ENCODE measurements around the gene HAUS6.
"Not testable (repeated sequence)": the region's sequence is repeated elsewhere in the genome, so short reads cannot be mapped to it uniquely, and the experiment has no call there.

Gene HAUS6

DNA sequence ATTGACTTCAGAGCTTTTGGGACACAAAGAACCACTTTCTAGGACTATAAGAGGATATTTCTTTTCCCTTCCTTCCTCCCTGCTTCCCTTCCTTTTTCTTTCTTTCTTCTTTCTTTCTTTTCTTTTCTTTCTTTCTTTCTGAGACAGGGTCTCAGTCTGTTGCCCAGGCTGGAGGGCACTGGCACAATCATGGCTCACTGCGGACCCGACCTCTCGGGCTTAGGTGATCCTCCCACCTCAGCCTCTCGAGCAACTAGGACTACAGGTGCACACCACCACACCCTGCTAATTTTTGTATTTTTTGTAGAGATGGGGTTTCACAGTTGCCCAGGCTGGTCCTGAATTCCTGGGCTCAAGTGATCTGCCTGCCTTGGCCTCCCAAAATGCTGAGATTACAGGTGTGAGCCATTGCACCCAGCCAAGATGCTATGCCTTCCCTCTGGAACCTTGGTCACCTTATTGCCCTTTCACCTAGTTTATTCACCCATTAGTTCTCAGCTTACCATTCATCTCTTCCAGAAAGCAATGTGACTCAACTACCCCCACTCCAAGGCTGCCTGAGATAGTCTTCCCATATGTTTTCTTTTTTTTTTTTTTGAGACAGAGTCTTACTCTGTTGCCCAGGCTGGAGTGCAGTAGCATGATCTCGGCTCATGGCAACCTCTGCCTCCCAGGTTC lies 14.5 kb upstream of the HAUS6 start:
- DNase-seq = no peak

- no peak for DNase-seq
These were observed 13.5 kb upstream of the HAUS6 start for GRCh38 chr9:19116107-19116790.

DNA sequence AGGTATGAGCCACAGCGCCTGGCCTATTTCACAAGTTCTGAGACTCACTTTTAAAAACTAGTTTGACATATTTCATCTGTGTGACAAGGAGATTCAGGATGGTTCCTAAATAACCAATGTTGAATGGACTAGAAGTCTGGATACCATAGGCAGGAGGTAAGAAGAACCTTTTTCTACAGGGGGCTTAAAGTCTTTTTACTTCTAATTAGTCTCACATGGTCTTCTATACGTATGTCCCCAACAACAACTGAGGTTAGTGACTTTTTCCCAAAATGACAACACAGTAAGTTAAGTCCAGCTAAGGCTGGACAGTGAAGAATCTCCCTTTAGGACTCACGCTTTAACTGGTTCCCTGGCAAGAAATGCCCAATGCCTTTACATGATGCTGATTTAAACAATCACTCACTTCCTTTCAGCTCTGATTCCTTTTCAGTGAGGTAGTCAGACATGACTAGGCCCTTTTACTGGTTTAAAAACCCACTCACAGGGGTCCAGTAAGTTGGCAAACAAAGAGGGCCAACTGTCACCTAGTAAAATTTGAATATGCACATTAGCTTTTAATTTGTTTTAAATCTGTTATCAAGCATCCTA lies 12.1 kb upstream of the HAUS6 start:
- no peak for DNase-seq

GRCh38 chr9:19113964-19114679 lies 11.4 kb upstream of the HAUS6 start:
- DNase-seq = no peak

DNA sequence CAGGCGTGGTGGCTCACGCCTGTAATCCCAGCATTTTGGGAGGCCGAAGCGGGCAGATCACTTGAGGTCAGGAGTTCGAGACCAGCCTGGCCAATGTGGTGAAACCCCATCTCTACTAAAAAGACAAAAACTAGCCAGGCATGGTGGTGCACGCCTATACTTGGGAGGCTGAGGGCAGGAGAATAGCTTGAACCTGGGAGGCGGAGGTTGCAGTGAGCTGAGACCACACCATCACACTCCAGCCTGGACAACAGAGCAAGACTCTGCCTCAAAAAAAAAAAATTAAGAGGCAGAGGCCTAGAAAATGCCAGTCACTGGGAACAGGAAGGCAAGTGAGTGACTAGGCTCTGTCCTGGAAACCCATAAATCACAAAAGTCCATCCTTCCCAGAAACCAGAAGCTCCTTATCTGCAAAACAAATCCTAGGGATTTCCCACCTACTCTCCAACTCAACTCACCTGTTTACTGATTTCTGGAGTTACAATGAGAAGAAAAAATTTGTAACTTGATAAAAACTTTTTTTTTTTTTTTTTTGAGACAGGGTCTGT lies 10.4 kb upstream of the HAUS6 start:
- DNase-seq = not testable (repeated sequence)

DNA sequence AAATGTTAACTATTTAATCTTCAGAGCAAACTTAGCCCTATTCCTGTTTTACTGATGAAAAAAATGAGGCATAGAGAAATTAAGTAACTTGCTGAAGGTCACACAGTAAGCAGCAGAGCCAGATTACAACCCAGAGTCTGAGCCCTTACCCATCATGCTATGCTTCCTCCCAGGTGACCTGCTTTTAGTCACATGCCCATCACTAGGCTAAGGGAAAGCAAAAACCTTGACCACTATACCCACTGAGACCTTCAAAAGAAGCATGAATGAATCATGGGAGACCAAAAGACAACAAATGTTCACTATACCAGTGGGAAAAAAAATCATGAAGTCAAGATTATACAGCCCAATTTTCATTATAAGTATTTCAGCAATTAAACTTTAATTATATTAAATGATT lies 5.3 kb upstream of the HAUS6 start:
- DNase-seq = no peak

DNA sequence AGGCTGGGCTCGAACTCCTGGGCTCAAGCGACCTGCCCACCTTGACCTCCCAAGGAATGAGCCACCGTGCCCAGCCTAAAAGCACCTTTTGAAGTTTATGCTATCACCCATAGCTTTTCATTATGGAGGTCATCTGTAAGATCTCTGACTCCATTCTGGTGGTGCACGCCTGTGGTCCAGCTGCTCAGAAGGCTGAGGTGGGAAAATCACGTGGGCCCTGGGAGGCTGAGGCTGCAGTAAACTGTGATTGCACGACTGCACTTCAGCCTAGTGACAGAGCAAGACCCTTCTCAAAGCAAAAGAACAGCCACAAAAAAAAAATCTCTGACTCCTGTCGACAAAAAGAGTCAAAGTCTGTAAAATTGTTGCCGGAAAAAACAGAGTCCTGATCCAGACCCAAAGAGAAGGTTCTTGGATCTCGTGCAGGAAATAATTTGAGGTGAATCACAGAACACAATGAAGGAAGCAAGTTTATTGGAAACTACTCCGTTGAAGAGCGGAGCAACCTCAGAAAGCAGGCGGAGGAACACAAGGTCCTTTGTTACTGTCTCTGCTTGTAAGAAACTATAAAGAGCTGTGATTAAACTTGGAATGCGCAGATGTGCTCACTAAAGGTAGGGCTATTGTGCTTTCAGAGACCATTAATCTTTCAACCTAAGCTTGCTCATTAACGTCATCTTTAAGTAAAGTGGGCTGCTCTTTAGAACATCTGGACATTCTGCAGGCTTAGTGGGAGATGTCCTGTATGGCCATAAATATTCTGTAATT lies 2.0 kb upstream of the HAUS6 start:
- no peak for DNase-seq

DNA sequence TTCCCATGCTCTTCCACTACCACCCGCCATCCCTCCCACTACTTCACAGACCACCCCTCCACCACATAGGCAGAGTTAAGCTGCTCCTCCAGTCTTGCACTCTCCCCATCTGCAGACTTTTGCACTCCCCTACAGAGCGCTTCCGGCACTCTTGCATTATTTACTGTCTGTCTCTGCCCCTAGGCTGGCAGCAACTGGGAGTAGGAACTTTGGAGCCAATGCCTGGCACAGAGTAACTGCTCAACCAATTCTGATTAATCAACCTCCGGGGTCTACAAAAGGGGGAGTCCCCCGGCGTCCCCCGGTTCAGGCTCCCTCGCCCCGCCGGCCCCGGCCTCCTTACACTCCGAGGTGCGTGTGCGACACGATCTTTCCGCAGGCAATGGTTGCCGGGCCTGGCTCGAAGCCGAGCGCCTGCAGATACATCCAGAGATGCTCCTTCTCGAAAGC lies 498 bp downstream of the HAUS6 start:
- no peak for DNase-seq

GRCh38 chr9:19101203-19101602 lies 1.5 kb downstream of the HAUS6 start:
- no peak for DNase-seq

- not testable (repeated sequence) for DNase-seq
These were observed 5.3 kb downstream of the HAUS6 start for GRCh38 chr9:19097431-19097830.

DNA sequence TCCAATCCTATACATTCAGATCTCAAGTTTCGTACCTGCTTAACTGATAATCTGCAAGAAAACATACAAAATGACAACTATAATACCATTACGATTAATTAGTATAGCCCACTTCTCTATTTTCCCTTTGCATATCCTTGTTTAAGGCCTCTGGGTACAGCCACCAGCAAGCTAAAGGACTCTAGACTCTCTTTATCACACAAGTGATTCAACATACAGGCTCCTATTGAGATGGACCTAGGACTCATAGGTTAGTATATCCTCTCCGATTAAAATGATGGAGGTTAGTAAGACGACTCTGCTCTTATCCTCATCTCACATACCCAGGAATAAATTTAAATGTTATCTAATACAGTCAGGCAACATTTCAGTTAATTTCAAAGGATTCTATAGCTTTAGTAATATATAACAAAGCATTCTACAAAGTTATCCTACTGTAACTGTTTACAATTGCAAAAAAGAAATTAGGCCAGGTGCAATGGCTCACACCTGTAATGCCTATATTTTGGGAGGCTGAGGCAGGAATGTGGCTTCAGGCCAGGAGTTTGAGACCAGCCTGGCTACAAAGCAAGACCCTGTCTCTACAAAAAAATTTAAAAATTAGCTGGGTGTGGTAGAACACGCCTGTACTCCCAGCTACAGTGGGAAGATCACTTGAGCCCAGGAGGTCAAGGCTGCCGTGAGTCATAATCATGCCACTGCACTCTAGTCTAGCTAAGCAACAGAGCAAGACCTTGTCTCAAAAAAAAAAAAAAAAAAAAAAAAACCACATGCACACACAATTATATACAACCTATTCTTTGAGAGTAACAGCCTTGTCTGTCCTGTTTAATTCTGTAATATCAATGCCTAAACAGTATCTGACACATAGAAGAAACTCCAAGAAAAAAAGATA lies 15.4 kb downstream of the HAUS6 start:
- no peak for DNase-seq

DNA sequence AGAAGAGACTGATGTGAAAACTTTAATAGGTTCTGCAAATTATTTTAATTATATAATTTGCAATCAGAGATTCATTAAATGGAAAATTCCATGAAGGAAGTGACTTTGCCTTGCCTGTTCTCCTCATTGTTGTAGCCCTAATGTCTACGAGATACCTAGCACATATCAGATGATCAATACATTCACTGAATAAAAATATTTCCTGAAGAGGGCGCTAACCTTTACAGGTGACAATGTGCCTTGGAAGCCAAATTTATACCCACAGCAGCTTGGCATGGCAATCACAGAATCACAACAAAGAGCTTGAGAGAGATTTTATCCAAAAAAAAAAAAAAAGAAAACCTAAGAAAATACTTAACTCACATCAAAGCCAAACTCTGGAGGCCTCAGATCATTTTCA lies 17.4 kb downstream of the HAUS6 start:
- no peak for DNase-seq

DNA sequence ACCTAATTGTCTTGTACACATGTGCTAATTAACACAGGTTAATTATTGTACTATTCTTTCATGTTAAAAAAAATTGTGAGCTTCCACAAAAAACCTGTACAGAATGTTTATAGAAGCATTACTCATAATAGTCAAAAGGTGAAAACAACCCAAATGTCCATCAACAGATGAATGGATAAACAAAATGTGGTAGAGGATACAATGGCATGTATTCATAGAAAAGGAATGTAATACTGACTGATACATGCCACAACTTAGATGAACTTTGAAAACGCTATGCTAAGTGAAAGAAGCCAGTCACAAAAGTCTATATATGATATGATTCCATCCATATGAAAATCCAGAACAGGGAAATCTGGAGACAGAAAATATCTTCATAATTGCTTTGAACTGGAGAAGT lies 27.9 kb downstream of the HAUS6 start:
- no peak for DNase-seq

- no peak for DNase-seq
These were observed 28.5 kb downstream of the HAUS6 start for GRCh38 chr9:19074229-19074628.

DNA sequence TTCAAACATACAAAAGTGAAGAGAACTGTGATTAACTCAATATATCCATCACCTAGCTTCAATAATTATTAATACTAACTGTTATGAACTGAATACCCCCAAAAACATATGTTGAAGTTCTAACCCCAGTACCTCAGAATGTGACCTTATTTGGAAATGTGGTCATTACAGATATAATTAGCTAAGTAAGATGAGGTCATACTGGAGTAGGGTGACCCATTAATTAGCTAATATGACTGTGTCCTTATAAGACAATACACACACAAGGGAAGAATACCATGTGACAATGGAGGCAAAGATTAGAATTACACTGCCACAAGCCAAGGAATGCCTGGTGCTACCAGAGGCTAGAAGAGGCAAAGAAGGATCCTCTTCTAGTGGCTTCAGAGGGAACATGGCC lies 45.7 kb downstream of the HAUS6 start:
- no peak for DNase-seq

- DNase-seq = no peak
These were observed 51.8 kb downstream of the HAUS6 start for GRCh38 chr9:19050637-19051591.

GRCh38 chr9:19049917-19050636 lies 52.6 kb downstream of the HAUS6 start:
- peak in 9 of 14 donors; percentile 23 to 82 (median 54) for DNase-seq

GRCh38 chr9:19048966-19049916 lies 53.5 kb downstream of the HAUS6 start, which contains the start of gene RRAGA:
Gene RRAGA (plus strand): TSS chr9:19049427. CDS start chr9:19049660, 233 bp downstream.
- DNase-seq = peak; percentile 70 to 98 (median 90)

All from C1 segment of cervical spinal cord (tissue), 14 donors.